Activated gamma-delta T cell treated with anti-CD3 and anti-CD28 coated beads, Interleukin-2, amount 50 U/mL, for 16 hours (primary cell): ENCODE data around the gene CACNA2D3.

Experiments
- DNase-seq: peaks from one replicate; pipeline ENCODE4 v3.0.0-alpha.2; 2020; ENCODE audit warnings: low read depth

The CACNA2D3 gene

GRCh38 chr3:54171509-54171908 is 49.2 kb downstream of the CACNA2D3 start:
- DNase-seq = no peak

GRCh38 chr3:54171951-54172350 is 49.6 kb downstream of the CACNA2D3 start:
- no peak for DNase-seq

GRCh38 chr3:54173371-54173770 is 51.0 kb downstream of the CACNA2D3 start:
- no peak for DNase-seq

- DNase-seq = no peak
Measured at GRCh38 chr3:54176106-54176505, 53.8 kb downstream of the CACNA2D3 start.

GRCh38 chr3:54177816-54178215 is 55.5 kb downstream of the CACNA2D3 start:
- no peak for DNase-seq

- DNase-seq = no peak
Measured at GRCh38 chr3:54178376-54178775, 56.0 kb downstream of the CACNA2D3 start.

- DNase-seq = no peak
Measured at GRCh38 chr3:54180921-54181320, 58.6 kb downstream of the CACNA2D3 start.

GRCh38 chr3:54182242-54182641 is 59.9 kb downstream of the CACNA2D3 start:
- DNase-seq = no peak

- DNase-seq = no peak
Measured at GRCh38 chr3:54185740-54186139, 63.4 kb downstream of the CACNA2D3 start.

- no peak for DNase-seq
Measured at GRCh38 chr3:54188176-54188791, 65.9 kb downstream of the CACNA2D3 start.

GRCh38 chr3:54191220-54191619 is 68.9 kb downstream of the CACNA2D3 start:
- no peak for DNase-seq

GRCh38 chr3:54192026-54192425 is 69.7 kb downstream of the CACNA2D3 start:
- DNase-seq = no peak

- no peak for DNase-seq
Measured at GRCh38 chr3:54193093-54193492, 70.7 kb downstream of the CACNA2D3 start.

GRCh38 chr3:54196360-54196991 is 74.1 kb downstream of the CACNA2D3 start:
- no peak for DNase-seq

GRCh38 chr3:54197509-54197908 is 75.2 kb downstream of the CACNA2D3 start:
- DNase-seq = no peak

- no peak for DNase-seq
Measured at GRCh38 chr3:54198556-54198955, 76.2 kb downstream of the CACNA2D3 start.

GRCh38 chr3:54202054-54202453 is 79.7 kb downstream of the CACNA2D3 start:
- no peak for DNase-seq

- DNase-seq = no peak
Measured at GRCh38 chr3:54202651-54203248, 80.4 kb downstream of the CACNA2D3 start.

- DNase-seq = no peak
Measured at GRCh38 chr3:54206874-54207273, 84.5 kb downstream of the CACNA2D3 start.

- no peak for DNase-seq
Measured at GRCh38 chr3:54211097-54211496, 88.7 kb downstream of the CACNA2D3 start.

GRCh38 chr3:54212723-54213122 is 90.4 kb downstream of the CACNA2D3 start:
- no peak for DNase-seq

- no peak for DNase-seq
Measured at GRCh38 chr3:54213907-54214306, 91.6 kb downstream of the CACNA2D3 start.

- DNase-seq = no peak
Measured at GRCh38 chr3:54214845-54215244, 92.5 kb downstream of the CACNA2D3 start.

GRCh38 chr3:54215521-54215920 is 93.2 kb downstream of the CACNA2D3 start:
- no peak for DNase-seq
